GM10248 (cell line): ENCODE data around the gene CDKAL1.
A peak's percentile ranks its signal among the peaks of the same experiment; 100 is the strongest.

ENCODE experiments used
- CTCF ChIA-PET: fragments of 300-600 bp; sonication (Branson Sonifier 250); formaldehyde crosslinking; extraction: SDS; loops from one replicate; lab custom pipeline; 2021; ENCODE audit warnings: antibody characterized with exemption; lab: Yijun Ruan, JAX
- POLR2A ChIA-PET: fragments of 350-650 bp; sonication (Branson Sonifier 250); formaldehyde crosslinking; extraction: SDS; loops from one replicate; lab custom pipeline; 2020; ENCODE audit warnings: antibody characterized with exemption; lab: Yijun Ruan, JAX
- DNase-seq: peaks from one replicate; pipeline ENCODE4 v3.0.0; 2012; ENCODE audit errors: extremely low spot score
- CTCF ChIP-seq: IDR thresholded peaks from 2 replicates; pipeline ENCODE4 v1.5.1; 2012; ENCODE audit warnings: mild to moderate bottlenecking, low read depth; ENCODE audit errors: extremely low read depth, missing control alignments, control extremely low read depth

The CDKAL1 gene

GRCh38 chr6:20900389-20901160 lies 366.3 kb downstream of the CDKAL1 start:
- peak; percentile 44 for DNase-seq
- POLR2A ChIA-PET, result no interaction called here
- CTCF ChIA-PET, result interaction anchor here (0.9 to 1.4 kb wide), 2 partner anchors 9 to 22 kb away, joined by 3 read pairs; no protein-coding TSS in a partner anchor

GRCh38 chr6:20905377-20905776 lies 371.1 kb downstream of the CDKAL1 start:
- POLR2A ChIA-PET, result no interaction called here
- no peak for TF ChIP-seq CTCF
- no peak for DNase-seq
- CTCF ChIA-PET, result no interaction called here

More at GRCh38 chr6:20900389-20901160, 366.3 kb downstream of the CDKAL1 start:
- no peak for TF ChIP-seq CTCF

GRCh38 chr6:20906945-20907344 lies 372.7 kb downstream of the CDKAL1 start:
- DNase-seq, result no peak
- TF ChIP-seq CTCF, result no peak
- CTCF ChIA-PET, result interaction anchor here (1.2 kb wide), 1 partner anchor 11 kb away, joined by 6 read pairs; no protein-coding TSS in a partner anchor
- POLR2A ChIA-PET, result no interaction called here

GRCh38 chr6:20907486-20908071 lies 373.3 kb downstream of the CDKAL1 start:
- no peak for DNase-seq
- ChIA-PET CTCF (interaction anchor here (1.2 kb wide), 1 partner anchor 11 kb away, joined by 6 read pairs; no protein-coding TSS in a partner anchor), POLR2A (no interaction called here)
- no peak for TF ChIP-seq CTCF

GRCh38 chr6:20909621-20910020 lies 375.4 kb downstream of the CDKAL1 start:
- CTCF ChIA-PET, result interaction anchor here (0.9 to 1.6 kb wide), 4 partner anchors 9 to 349 kb away, joined by 3 to 4 read pairs (median 3); no protein-coding TSS in a partner anchor
- no peak for TF ChIP-seq CTCF
- POLR2A ChIA-PET, result no interaction called here
- DNase-seq, result no peak

- ChIA-PET POLR2A (no interaction called here), CTCF (interaction anchor here (1.5 to 1.6 kb wide), 2 partner anchors 8 to 36 kb away, joined by 3 to 4 read pairs; no protein-coding TSS in a partner anchor)
- TF ChIP-seq CTCF, result no peak
- DNase-seq, result no peak
Measured at GRCh38 chr6:20911712-20912111, 377.5 kb downstream of the CDKAL1 start.
